ENCODE data around the gene RGMB. TPM values are rescaled to one million over a fixed set of nuclear protein-coding genes. Genes with fewer than 3 reads are reported as not detected.

Gene RGMB
- total and polyA plus RNA-seq, 2 of the 13 experiments (the other 11 are each of a cell fraction or from before 2014, with no cell fraction given), result 3.0 to 3.8 TPM

DNA sequence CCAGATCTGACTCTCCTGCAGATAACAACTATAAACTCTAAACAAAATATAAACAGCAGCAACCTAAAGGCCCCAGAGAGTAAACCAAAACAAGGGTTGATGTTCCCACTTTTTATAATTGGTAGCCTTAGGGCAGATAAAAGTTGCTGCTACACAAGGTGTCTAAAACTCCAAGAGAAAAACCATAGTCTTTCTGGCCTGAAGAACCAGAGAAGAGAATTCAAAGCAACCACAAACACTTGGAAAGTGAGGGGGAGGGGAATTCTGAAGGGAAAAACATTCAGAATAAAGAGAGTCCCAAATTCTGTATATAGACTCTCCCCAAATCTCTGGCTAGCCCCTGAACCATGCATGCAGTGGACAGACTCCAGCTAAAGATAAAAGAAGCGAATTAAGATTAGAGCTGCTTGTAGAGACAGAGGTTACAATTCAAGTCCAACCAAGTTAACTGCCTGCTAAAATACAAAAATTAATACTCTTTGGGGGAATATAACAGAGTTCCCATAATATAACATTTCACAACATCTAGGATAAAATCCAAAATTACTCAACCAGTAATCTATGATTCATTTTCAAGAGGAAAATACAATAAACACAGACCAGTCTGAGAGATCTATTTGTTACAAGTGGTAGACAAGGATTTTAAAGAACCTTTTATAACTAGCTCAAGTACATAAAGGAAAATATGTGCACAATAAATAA, 37.5 kb upstream of the RGMB start:
- no peaks in the 10 kb centered on the region for H3K4me1 ChIP-seq (ENCODE audit: insufficient read depth, low read length)
- FAIRE-seq, result no peak
- no peaks in the 10 kb centered on the region for H3K36me3 ChIP-seq (replicated peaks in 1 of 2; ENCODE audit: control insufficient read depth in 1 of 2, insufficient read depth in 2 of 2, low read length in 2 of 2)
- in situ Hi-C loops (cut with HindIII; ENCODE audit: extremely low pct_ligation_motif_present, low pct_unique_long_range_greater_than_20kb), result no loop called here
- no peak for DNase-seq (ENCODE audit: low spot score)
- H3K9ac ChIP-seq (ENCODE audit: insufficient read depth, low read depth, low read length), result no peak overlapping the region
- intact Hi-C loops (cut with micrococcal nuclease; ENCODE audit: unreplicated experiment), result no loop called here
- no peak for ATAC-seq
- no TSS peak for BruUV-seq (replicated peaks)
- H4K20me1 ChIP-seq (ENCODE audit: insufficient read depth, low read length), result no peaks in the 10 kb centered on the region
- no peak for TF ChIP-seq MTA1 (CRISPR knock-in tag; IDR thresholded peaks at IDR 0.05; ENCODE audit: borderline replicate concordance)
- TF ChIP-seq, protein P1, sequence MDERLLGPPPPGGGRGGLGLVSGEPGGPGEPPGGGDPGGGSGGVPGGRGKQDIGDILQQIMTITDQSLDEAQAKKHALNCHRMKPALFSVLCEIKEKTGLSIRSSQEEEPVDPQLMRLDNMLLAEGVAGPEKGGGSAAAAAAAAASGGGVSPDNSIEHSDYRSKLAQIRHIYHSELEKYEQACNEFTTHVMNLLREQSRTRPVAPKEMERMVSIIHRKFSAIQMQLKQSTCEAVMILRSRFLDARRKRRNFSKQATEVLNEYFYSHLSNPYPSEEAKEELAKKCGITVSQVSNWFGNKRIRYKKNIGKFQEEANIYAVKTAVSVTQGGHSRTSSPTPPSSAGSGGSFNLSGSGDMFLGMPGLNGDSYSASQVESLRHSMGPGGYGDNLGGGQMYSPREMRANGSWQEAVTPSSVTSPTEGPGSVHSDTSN (CRISPR knock-in tag; IDR thresholded peaks at IDR 0.05), result no peak
- TF ChIP-seq PHB2 (IDR thresholded peaks at IDR 0.05; ENCODE audit: partially characterized antibody), result no peak
- no peak for TF ChIP-seq RELA (CRISPR knock-in tag; IDR thresholded peaks at IDR 0.05)
- 0% methylated on average over 1 of the region's 1 CpG for WGBS (ENCODE audit: low lambda C conversion rate)
- no peak overlapping the region for H3K4me2 ChIP-seq (ENCODE audit: low read depth, low read length)
- H3K79me2 ChIP-seq (ENCODE audit: insufficient read depth, low read length), result no peaks in the 10 kb centered on the region
- no peaks in the 10 kb centered on the region for H3K27me3 ChIP-seq (ENCODE audit: control insufficient read depth in 1 of 2, insufficient read depth in 2 of 2, low read length in 2 of 2)
- H3K4me3 ChIP-seq (replicated peaks in 1 of 3; ENCODE audit: insufficient read depth in 1 of 3, low read depth in 2 of 3, low read length in 3 of 3), result no peak overlapping the region
- ChIA-PET POLR2A (no interaction called here), CTCF (ENCODE audit: low intra/inter-chr PET ratio, low total read pairs) (no interaction called here)
- no peak overlapping the region for H3K27ac ChIP-seq (ENCODE audit: extremely low read length, insufficient read depth, low read length)
- H3K9me3 ChIP-seq (ENCODE audit: low read length), result no peaks in the 10 kb centered on the region
- no peak overlapping the region for H2AFZ ChIP-seq (ENCODE audit: low read length)

- DNase-seq (ENCODE audit: low spot score) (no peak), ATAC-seq (no peak), FAIRE-seq (no peak)
- intact Hi-C loops (cut with micrococcal nuclease; ENCODE audit: unreplicated experiment), result no loop called here
- no peak overlapping the region for H3K4me3 ChIP-seq (replicated peaks in 1 of 3; ENCODE audit: insufficient read depth in 1 of 3, low read depth in 2 of 3, low read length in 3 of 3)
- H3K9ac ChIP-seq (ENCODE audit: insufficient read depth, low read depth, low read length), result no peak overlapping the region
- no peak overlapping the region for H2AFZ ChIP-seq (ENCODE audit: low read length)
- ChIA-PET CTCF (ENCODE audit: low intra/inter-chr PET ratio, low total read pairs) (no interaction called here), POLR2A (no interaction called here)
- H3K36me3 ChIP-seq (replicated peaks in 1 of 2; ENCODE audit: control insufficient read depth in 1 of 2, insufficient read depth in 2 of 2, low read length in 2 of 2), result no peaks in the 10 kb centered on the region
- no peaks in the 10 kb centered on the region for H3K79me2 ChIP-seq (ENCODE audit: insufficient read depth, low read length)
- no peak overlapping the region for H3K27ac ChIP-seq (ENCODE audit: extremely low read length, insufficient read depth, low read length)
- in situ Hi-C loops (cut with HindIII; ENCODE audit: extremely low pct_ligation_motif_present, low pct_unique_long_range_greater_than_20kb), result no loop called here
- H3K27me3 ChIP-seq (ENCODE audit: control insufficient read depth in 1 of 2, insufficient read depth in 2 of 2, low read length in 2 of 2), result no peaks in the 10 kb centered on the region
- H3K9me3 ChIP-seq (ENCODE audit: low read length), result no peaks in the 10 kb centered on the region
- no TSS peak for BruUV-seq (replicated peaks)
- TF ChIP-seq ZNF382 (CRISPR knock-in tag; IDR thresholded peaks at IDR 0.05; ENCODE audit: borderline replicate concordance) (no peak), MAFK (conservative IDR thresholded peaks at IDR 0.05 in 1 of 2, IDR thresholded peaks at IDR 0.05 in 1 of 2; ENCODE audit: low read length in 2 of 2) (peak; percentile 75 to 87), MAFF (IDR thresholded peaks at IDR 0.05; ENCODE audit: low read depth, low read length) (peak; percentile 78), ZMYM3 (CRISPR knock-in tag; IDR thresholded peaks at IDR 0.05) (no peak)
- H4K20me1 ChIP-seq (ENCODE audit: insufficient read depth, low read length), result no peaks in the 10 kb centered on the region
- no peaks in the 10 kb centered on the region for H3K4me1 ChIP-seq (ENCODE audit: insufficient read depth, low read length)
- no peak overlapping the region for H3K4me2 ChIP-seq (ENCODE audit: low read depth, low read length)
These were observed 36.7 kb upstream of the RGMB start for GRCh38 chr5:98736753-98737152.

Data from HepG2 (cell line).